Activated CD4-positive, alpha-beta T cell treated with anti-CD3 and anti-CD28 coated beads, Interleukin-2, Interleukin-4, amounts not matched to agents 100 ng/mL and 50 ng/mL, durations not matched to agents 16 hours and 8 hours (primary cell): ENCODE results near the gene RBBP8NL.
"Not testable (repeated sequence)": the region's sequence is repeated elsewhere in the genome, so short reads cannot be mapped to it uniquely, and the experiment has no call there.

ENCODE experiments used
- DNase-seq: peaks from one replicate; pipeline ENCODE4 v3.0.0-alpha.2; 2020; ENCODE audit warnings: low spot score

RBBP8NL gene

DNA sequence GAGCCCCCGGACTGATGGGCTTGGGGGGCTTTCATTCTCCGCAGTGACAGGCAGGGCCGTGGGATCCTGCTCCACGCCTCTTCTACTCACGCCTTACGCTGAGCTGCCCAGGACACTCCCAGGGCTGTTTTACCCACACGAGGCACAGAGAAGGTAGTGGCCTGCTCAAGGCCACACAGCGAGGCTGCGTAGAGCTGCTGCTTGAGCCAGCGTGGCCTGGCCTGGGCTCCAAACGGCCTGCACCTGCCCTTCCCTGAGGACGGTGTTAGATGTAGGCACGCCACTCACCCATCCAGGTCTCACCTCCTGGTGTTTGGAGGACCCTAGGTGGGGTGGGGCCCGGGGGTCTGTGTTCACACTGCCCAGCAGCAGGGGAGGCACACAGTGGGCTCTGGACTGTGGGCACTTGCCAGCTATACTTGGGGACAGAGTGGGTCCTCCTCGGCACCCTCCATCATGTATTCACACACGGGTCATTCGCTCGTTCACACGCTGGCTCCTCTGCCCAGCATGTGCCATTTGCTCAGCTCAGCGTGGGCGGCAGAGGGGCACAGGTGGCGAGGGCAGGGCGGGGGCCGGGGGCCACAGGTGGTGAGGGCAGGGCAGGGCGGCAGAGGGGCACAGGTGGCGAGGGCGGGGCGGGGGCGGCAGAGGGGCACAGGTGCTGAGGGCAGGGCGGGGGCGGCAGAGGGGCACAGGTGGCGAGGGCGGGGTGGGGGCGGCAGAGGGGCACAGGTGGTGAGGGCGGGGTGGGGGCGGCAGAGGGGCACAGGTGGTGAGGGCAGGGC, 18.4 kb upstream of the RBBP8NL start:
- no peak for DNase-seq

DNA sequence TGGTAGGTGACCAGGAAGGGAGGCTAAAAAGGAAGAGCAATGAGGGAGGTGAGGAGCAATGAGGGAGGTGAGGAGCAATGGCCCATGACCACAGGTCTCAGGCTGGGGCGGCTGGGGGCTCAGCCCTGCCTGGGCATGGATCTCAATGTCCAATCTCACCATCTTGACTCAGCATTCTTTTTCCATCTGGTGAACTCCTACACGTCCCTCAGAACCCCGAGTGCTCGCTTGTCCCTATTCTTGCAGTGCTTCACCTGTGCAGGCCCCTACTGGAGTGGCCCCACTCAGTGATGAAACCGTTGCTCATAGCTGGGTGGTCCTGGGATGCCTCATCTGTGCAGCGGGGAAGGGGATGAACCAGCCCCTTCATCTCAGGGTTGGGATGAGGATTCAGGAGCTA, 16.9 kb upstream of the RBBP8NL start:
- DNase-seq, result no peak

DNA sequence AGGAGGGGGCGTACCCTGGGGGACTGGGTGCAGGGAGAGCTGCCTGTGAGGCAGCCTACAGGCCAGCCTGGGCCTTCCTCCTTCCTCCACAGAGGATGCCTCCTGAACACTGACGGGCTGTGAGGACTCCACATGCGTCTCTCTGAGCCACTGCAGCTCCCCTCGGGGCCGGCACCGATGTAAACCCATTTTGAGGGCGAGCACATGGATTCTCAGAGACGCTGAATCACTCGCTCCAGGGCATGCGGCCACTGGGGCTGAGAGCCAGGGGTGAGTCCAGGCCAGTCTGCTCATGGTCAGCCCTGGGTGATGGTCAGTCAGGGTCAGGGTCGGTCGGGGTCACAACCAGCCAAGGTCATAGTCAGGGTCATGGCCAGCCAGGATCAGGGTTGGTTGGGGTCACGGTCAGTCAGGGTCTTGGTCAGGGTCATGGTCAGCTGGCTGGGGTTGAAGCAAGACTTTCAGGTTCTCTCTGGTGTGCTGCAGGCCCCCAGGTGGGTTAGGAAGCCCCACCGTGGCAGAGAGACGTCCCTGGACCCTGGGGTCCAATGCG, 14.7 kb upstream of the RBBP8NL start:
- no peak for DNase-seq

DNA sequence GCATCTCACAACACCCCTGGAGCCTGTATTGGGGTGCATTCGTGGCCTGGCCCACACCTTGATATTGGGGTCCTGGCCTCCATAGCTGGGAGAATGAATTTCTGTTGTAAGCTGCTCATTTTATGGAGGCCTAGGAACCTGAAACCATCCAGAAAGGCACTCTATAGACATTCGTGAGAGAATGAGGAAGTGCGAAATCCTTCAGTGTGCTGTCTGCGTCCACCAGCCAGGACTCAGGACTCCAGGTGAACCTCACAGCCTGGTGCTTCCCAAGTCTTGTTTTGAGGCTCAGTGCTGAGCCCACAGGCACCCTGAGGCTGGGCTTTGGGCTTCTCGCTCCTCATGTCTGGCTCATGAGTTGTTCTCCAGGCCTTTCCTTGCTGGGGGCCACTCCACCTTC, 11.9 kb upstream of the RBBP8NL start:
- no peak for DNase-seq

DNA sequence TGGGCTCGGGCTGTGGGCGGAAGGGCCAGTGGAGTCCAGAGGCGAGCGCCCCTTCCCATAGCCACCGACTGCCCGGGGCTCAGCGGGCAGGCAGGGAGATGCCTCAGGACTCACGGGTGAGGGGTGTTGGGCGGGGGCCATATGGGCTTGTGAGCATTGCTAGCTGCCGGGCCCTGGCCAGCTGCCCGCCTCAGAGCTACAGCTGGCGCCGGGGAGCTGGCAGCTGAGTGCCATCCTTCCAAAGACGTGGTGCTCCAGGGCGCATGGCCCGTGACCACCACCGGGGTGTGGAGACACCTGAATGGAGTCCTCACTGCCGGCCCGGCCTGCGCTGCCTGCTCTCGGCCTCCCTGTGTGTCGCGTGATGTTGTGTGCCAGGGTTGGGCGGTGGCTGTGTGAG, 10.6 kb upstream of the RBBP8NL start:
- no peak for DNase-seq

DNA sequence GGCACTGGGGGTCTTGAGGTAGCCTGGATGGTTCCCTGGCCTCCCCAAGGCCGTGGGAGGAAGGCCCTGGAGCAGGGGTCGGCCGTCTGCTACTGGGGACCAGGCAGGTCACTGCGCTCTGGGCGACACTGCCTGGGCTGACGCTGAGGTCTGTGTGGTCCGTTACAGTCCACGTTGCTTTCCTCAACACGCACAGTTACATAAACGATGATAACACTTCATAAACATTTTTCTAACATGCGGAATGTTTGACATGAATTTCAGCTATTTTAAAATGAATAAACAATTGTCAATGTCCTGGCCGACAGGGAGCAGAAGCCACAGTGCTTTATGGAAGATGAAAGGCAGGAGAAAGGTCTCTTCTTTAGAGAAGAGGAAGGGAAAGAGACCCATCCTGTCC, 10.2 kb upstream of the RBBP8NL start:
- no peak for DNase-seq

DNA sequence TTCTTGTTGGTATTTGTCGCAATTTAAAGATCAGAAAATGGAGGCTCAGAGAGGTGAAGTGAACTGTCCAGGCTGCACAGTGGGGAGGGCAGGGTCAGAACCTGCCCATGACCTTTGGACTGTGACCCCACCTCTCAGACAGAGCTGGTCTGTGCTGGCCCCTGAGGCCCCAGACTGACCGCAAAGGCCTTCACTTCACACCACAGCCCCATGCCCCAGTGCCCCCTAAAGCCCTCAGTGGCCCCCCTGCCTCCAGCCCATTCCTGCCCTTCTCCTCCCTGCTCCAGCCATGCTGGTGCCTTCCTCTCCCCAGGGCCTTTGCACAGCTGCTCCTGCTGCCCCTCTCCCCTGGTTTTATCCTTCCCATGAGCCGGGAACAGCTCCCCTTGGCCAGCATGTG, 9.4 kb upstream of the RBBP8NL start:
- DNase-seq, result no peak

DNA sequence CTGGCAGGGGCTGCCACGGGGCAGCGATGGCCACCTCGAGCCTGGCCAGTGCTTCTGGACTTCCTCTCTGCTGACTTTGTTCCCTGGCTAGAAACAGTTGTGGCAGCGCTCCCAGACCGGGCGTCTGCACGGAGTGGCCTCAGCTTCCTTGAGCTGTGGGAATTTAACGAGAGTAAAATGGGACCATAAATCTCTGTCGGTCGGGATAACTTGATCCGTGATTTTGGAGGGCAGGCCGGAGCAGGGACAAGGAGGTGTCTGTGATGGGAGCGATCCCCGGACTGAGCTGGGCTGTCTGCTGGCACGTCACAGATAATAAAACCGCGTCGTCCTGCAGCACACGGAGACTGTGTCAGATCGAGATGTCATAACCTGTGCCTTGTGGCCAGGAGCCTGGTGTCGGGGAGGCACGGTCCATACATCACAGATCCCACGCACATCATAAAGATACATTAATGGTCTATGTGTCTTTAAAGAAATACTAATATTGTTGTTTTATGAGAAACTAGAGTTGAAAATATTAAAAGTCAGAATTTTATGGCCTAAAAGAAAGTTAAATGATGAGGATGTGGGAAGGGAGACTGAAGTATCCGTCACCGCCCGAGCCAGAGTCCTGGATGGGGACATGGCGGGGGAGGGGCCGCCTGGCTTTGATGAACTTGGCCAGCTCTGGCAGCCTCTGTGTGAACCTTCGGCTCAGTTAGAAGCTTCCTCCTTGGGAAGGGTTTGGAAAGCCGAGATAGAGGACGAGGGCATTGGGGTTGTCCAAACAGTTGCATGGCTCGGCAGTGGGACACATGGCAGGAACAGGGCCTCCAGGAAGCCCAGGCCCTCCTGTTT, 6.5 kb upstream of the RBBP8NL start:
- no peak for DNase-seq

DNA sequence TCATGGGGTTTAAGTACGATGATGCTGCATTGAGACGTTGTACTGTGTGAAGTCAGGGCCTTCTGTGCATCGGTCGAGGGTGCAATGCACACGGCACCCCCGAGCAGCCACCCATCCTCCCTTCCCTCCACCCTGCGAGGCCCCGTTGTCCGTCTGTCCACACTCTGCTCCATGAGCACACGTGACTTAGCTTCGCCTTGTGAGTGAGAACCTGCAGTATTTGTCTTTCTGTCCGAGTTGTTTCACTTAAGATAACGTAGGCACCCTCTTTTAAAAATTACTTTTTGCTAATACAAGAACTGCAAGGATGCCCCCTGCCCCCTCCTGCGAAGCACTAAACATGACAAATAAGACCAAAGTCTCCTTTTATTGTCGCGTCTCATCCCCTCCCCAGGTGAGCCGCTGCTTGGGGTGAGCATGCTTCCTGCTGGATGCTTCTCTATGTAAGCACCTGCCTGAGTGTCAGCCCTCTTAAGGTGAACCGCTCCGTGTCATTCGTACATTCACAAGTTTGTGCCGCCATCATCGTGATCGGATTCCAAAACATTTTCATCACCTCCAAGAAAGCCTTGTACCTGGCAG, 3.6 kb upstream of the RBBP8NL start:
- DNase-seq, result no peak

DNA sequence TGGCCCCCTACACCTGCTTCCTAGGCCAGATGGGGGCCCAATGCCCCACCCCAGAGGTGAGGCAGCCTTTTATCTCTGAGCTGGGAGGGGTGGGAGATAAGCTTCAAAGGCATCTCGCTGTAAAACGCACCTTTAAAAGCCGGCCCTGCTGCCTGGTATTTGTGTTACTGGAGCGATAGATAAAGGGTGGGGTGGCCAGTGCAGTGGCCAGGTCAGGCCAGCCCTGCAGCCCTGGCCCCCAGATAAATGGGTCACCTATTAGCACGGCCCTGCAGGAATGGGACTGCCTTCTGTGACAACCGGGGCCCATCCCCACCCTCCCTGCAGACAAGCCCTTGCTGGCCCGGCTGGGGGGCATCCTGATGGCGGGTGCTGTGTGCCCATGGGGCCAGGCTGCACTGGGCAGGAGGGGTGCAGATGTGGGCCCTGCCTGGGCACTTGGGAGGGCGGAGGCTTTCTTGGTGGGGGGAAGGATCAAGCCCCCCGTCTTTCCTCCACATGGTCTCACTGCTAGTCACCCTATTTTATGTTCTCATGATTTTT, 3.0 kb upstream of the RBBP8NL start:
- no peak for DNase-seq

DNA sequence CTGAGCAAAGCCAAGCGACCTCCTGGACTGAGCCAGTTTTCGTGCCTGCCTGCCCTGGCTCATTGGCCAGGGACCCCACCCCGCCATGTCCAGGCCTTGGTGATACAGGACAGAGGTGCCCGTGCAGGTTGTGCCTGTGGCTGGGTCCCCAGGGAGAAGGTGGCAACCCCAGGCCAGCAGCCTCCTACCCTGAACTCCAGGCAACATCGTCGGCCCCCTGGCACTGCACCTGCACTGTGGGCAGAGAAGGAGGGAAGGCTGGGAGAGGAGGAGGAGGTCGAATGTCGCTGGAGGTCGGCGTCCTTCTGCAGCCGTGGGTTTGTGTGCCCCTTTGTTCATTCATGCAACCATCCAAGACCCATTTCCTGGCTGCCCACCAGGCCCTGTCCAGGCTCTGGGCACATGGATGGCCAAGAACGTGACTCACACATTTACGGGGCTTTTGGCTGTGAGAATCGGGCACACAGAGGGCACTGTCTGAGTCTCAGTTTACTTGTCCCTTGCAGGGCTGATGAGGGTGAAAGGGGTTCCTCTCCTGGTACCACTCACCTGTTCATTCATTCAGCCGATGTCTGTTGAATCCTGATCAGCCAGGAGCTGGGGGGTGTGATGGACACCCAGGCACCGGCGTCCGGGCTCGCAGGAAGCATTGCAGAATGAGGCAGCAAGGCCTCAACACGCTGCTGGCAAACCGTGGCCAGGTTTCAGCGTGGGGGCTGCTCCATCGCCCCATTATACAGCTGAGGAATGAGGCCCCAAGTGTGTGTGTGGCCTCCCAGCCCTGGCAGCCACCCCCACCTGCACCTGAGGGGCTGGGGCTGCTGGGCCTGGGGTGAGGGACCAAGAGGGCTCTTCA, 2.3 kb upstream of the RBBP8NL start:
- DNase-seq, result no peak

DNA sequence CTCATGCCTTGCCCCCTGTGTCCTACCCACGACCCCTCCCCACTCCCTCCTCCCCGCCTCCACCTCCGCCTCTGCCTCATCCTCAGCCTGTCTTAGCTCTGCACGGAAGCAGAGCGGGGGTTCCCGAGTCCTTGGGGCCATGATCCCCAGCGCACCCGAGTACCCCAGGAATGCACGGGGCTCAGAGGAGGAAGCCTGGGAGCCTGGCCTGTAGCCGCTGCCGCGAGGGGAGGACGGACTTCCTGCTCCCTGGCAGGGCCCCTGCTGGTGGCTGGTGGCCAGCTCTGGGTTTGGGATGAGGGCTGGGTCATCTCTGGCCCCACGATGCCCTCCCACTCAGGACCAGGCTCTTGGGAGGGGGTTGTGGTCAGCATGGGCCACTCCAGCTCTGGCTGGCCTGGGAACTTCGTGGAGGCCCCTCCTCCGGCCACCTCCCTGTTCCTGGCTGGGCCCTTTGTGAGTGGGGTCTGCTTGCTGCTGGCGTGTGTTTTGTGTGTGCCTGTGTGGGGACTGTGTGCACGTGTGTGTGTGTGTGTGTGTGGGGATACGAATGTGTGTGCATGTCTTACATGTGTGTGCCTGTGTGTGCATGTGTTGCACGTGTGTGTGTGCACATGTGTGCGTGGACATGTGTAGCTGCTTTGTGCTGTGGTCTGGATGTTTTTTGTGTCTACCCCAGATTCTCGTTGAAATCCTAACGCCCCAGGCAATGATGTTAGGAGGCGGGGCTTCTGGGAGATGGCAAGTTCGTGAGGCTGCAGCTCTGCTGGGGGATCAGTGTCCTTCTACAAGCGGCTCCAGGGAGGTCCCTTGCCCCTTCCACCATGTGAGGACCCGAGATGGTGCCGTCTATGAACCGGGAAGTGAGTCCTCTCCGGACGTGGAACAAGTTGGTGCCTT, 1.3 kb upstream of the RBBP8NL start:
- DNase-seq, result no peak

DNA sequence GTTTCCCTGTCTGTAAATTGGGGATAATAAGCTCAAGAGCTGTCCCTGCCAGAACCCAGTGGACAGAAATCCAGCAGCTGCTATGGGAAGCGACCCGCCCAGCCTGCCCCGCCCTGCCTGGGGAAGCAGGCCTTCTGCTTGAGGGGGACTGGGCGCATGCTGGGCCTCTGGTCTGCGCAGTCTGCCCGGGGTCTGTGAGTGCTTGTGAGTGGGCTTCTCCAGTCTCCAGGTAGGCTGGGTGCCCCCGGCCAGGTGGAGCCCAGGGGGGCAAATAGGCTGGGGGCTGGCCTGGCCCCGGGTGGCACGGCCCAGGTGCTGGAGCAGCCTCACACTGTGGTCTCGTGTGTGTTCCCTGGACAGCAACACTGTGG, 648 bp upstream of the RBBP8NL start:
- no peak for DNase-seq

DNA sequence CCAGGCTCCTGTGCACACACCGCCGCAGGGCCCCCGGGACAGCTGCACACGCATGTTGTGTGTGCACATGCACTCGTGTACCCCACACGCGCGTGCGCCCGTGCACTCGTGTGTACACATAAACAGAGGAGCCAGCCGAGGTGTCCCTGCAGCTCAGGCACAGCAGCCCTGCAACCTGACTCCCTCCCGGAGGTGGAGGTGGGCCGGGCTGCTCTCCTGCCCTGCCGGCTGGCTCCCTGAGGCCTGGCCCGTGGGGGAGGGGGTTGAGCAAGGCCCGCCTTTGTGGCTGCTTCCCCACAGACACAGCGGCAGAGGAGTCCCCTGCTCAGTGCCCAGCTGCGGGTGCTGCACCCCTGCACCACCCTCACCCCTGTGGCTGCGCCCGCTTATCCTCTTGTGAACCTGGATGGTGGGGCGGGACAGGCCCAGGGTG, 624 bp downstream of the RBBP8NL start:
- DNase-seq, result no peak

DNA sequence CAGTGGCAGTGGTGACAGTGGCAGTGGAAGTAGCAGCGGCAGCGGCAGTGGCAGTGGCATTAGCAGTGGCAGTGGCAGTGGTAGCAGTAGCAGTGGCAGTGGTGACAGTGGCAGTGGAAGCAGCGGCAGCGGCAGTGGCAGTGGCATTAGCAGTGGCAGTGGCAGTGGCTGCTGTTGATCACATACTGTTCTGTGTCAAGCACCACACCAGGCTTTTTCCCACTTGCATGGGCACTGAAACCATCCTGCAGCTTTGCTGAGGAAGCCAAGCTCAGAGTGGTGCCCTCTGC, 1.3 kb downstream of the RBBP8NL start:
- DNase-seq, result not testable (repeated sequence)

DNA sequence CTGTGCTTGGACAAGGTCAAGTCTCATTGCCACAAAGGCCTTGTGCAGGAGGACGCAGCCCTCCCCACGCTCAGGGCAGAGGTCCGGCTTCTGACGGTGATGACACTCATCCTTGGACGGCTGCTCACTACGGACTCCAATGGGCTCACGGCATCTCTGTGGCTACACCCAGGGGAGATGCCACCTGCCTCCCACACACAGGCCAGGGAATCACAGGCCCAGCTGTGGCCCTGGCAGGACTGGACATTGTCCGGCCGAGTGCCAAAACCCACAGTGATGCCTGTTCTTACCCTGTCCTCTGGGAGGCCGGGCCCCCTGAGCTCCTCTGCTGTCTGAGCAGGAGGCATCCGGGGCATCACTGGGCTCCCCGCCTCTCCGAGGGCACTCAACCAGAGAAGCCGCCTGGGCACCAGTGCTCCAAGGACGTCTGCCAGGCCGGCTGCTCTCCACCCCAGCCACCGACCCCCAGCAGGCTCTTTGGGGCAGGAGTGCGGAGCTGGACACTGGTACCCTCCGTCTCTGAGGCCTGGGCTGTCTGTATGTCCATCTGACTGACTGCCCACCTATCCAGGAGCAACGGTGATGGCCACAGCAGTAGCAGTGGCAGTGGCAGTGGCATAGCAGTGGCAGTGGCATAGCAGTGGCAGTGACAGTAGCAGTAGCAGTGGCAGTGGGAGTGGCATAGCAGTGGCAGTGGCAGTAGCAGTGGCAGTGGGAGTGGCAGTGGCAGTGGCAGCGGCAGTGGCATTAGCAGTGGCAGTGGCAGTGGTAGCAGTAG, 1.9 kb downstream of the RBBP8NL start:
- no peak for DNase-seq

DNA sequence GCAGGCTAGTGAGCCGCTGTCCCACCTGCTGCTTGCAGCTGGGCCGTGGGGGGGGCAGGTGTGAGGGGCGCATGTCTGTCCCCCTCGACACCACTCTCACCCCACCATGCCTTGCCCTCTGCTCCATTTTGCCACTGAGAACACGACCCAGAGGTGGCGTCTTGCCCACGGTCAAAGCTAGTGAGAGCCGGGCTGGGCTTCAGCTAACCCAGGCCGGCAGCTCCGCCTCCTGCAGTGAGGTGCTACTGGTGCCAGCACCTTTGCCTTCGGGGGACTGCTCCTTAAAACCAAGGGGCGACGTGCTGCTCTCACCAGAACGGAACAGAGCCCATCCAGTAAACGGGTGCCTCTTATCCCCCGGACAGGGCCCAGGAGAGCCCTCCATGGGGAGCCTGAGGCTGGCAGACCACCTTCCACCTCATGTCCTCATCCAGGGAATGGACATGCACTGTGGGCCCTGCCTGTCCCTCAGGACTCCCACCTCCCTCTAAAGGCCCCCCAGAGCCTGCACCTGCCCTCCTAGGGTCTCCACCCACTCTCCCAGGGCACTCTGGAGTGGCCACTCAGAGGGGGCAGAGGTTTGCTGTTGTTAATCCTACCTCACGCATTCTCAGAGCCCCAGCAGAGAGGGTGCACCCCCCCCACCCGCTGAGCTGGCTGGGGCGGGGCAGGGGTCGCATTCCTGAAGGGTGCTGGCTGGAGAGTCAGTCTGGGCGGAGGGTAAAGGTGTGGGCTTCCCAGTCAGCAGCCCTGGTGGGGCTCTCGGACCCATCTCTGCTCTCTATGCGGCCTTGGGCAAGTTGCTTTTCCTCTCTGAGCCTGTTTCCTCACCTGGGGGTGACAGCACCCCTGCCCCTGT, 2.9 kb downstream of the RBBP8NL start:
- DNase-seq, result no peak

DNA sequence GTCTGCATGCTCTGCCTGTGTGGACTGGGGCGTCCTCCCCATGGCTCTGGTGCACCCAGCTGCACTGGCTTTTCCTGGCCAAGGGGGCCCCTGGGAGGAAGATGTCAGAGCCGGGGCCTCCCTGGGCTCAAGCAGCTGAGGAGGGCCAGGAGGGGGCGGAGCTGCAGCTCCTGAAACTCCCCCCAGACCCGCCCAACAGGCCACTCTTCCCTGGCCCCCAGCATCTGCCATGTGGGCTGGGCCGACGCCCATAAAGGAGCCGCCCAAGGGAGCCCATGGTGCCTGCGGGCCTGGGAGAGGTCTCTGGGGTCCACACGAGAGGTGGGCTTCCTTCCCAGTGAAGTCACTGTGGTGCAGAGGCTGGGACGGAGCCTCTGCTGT, 4.0 kb downstream of the RBBP8NL start:
- no peak for DNase-seq
